Panc1 (cell line): ENCODE measurements around the gene TMEM154. TPM values are rescaled to one million over a fixed set of nuclear protein-coding genes. Genes with fewer than 3 reads are reported as not detected.

Experiments
- ATAC-seq: fragments of 200-7000 bp; cut with Tn5 transposase; 2 replicates; pipeline ENCODE4 v1.9.1; 2020; ENCODE audit warnings: mild to moderate bottlenecking, moderate library complexity
- BruUV-seq: library from RNA; stranded (reverse); fragments of 400-500 nt; replicated peaks from 2 replicates; lab custom pipeline; 2021; lab: Mats Ljungman, UMichigan
- CTCF ChIA-PET: fragments of 300-600 bp; sonication (Branson Sonifier 250); formaldehyde crosslinking; loops from one replicate; lab custom pipeline; 2022; ENCODE audit warnings: antibody characterized with exemption; lab: Charles Lee
- POLR2A ChIA-PET: fragments of 300-600 bp; sonication (Branson Sonifier 250); formaldehyde crosslinking; loops from one replicate; lab custom pipeline; 2022; ENCODE audit warnings: antibody characterized with exemption; lab: Charles Lee
- DNase-seq: peaks from one replicate; pipeline ENCODE4 v3.0.0-alpha.2; 2010; ENCODE audit warnings: low read depth, low spot score
- H3K27ac ChIP-seq: 2 replicates; pipeline ENCODE4 v1.5.1; 2011; ENCODE audit warnings: mild to moderate bottlenecking, low read length, inconsistent platforms
- H3K27me3 ChIP-seq: fragments of 200-500 bp; sonication (Bioruptor generic); 2 replicates; pipeline ENCODE4 v1.6.0; 2014; ENCODE audit warnings: low read length, inconsistent platforms; ENCODE audit not compliant: control insufficient read depth, insufficient read depth
- H3K36me3 ChIP-seq: fragments of 200-500 bp; sonication (Bioruptor generic); 2 replicates; pipeline ENCODE4 v1.5.1; 2014; ENCODE audit warnings: inconsistent platforms, mild to moderate bottlenecking, low read length, moderate library complexity; ENCODE audit not compliant: control insufficient read depth, insufficient read depth
- H3K4me1 ChIP-seq: 2 replicates; pipeline ENCODE4 v1.5.1; 2011; ENCODE audit warnings: inconsistent platforms, mild to moderate bottlenecking, low read length, moderate library complexity; ENCODE audit not compliant: control insufficient read depth, insufficient read depth
- H3K4me3 ChIP-seq, 2 experiments: 2 replicates each; pipeline ENCODE4 v1.5.1; 2011 to 2012; ENCODE audit warnings: low read depth in 2 of 2, low read length in 2 of 2, mild to moderate bottlenecking in 2 of 2, inconsistent platforms in 1 of 2, moderate library complexity in 1 of 2
- H3K9me3 ChIP-seq: fragments of 200-500 bp; sonication (Bioruptor generic); 2 replicates; pipeline ENCODE4 v1.5.1; 2014; ENCODE audit warnings: low read depth, mild to moderate bottlenecking, inconsistent platforms, low read length, moderate library complexity; ENCODE audit not compliant: control insufficient read depth, insufficient read depth
- CTCF ChIP-seq: fragments of 450-650 bp; IDR thresholded peaks from 2 replicates; pipeline ENCODE4 v1.5.1; 2017; ENCODE audit warnings: mild to moderate bottlenecking
- POLR2AphosphoS5 ChIP-seq: IDR thresholded peaks from 2 replicates; pipeline ENCODE4 v1.6.1; 2012; ENCODE audit warnings: mild to moderate bottlenecking, low read depth, low read length, moderate library complexity
- SIN3A ChIP-seq: IDR thresholded peaks from 2 replicates; pipeline ENCODE4 v1.6.1; 2012; ENCODE audit warnings: low read depth, mild to moderate bottlenecking, low read length, moderate library complexity, borderline replicate concordance; ENCODE audit not compliant: insufficient read depth
- TCF7L2 ChIP-seq: IDR thresholded peaks from 2 replicates; pipeline ENCODE4 v1.6.1; 2011; ENCODE audit warnings: mild to moderate bottlenecking, low read depth, low read length, inconsistent platforms
- in situ Hi-C: cut with HindIII; loops from 2 replicates; pipeline ENCODE4 v1.10.0; 2016; ENCODE audit warnings: low sequenced_read_pairs, low pct_unique_long_range_greater_than_20kb
- intact Hi-C: fragments of 100-400 bp; cut with micrococcal nuclease; formaldehyde crosslinking; loops from one replicate; pipeline ENCODE4 v1.10.0; 2022; ENCODE audit not compliant: unreplicated experiment
- total RNA-seq: library from RNA; stranded (reverse); gene quantifications from one replicate; pipeline ENCODE4 v1.2.1, GENCODE V29; 2021; ENCODE audit not compliant: unreplicated experiment
- TF ChIP-seq, protein P1 (sequence below), 2 experiments: IDR thresholded peaks; 2 replicates each; pipeline ENCODE4 v1.6.1; 2011 to 2012; ENCODE audit warnings: low read depth in 2 of 2, control low read depth in 1 of 2, low read length in 1 of 2, mild to moderate bottlenecking in 1 of 2, moderate library complexity in 1 of 2; ENCODE audit not compliant: insufficient read depth in 1 of 2

TMEM154 gene
- total RNA-seq, 1 experiment from 2014 or later = 0.15 TPM

DNA sequence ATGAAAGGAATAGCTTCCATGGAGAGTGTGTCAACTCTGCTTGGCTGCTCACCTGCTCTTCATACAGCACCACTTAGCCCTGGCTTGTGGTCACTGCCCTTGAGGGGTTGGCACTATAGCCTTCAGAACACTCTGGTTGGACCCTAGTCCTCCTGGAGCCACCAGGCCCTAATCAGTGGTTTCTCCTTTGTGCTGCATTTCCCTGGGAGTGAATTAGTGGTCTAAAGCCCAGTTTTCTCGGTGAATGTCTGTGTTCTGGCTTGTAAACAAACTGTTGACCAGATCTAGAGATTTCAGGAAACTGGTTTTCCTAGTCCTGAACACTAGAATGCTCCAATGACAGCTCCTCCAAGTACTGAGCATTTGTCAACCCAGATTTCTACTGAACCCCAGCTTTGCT lies 28.6 kb upstream of the TMEM154 start:
- ChIA-PET POLR2A (interaction anchor here (0.6 kb wide), 1 partner anchor 217 kb away, joined by 3 read pairs; no protein-coding TSS in a partner anchor), CTCF (no interaction called here)
- intact Hi-C loops = no loop called here
- DNase-seq (no peak), ATAC-seq (no peak)
- no peaks in the 10 kb centered on the region for H3K27me3 ChIP-seq
- in situ Hi-C loops = no loop called here
- TF ChIP-seq, protein P1, sequence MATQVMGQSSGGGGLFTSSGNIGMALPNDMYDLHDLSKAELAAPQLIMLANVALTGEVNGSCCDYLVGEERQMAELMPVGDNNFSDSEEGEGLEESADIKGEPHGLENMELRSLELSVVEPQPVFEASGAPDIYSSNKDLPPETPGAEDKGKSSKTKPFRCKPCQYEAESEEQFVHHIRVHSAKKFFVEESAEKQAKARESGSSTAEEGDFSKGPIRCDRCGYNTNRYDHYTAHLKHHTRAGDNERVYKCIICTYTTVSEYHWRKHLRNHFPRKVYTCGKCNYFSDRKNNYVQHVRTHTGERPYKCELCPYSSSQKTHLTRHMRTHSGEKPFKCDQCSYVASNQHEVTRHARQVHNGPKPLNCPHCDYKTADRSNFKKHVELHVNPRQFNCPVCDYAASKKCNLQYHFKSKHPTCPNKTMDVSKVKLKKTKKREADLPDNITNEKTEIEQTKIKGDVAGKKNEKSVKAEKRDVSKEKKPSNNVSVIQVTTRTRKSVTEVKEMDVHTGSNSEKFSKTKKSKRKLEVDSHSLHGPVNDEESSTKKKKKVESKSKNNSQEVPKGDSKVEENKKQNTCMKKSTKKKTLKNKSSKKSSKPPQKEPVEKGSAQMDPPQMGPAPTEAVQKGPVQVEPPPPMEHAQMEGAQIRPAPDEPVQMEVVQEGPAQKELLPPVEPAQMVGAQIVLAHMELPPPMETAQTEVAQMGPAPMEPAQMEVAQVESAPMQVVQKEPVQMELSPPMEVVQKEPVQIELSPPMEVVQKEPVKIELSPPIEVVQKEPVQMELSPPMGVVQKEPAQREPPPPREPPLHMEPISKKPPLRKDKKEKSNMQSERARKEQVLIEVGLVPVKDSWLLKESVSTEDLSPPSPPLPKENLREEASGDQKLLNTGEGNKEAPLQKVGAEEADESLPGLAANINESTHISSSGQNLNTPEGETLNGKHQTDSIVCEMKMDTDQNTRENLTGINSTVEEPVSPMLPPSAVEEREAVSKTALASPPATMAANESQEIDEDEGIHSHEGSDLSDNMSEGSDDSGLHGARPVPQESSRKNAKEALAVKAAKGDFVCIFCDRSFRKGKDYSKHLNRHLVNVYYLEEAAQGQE (IDR thresholded peaks at IDR 0.05; ENCODE audit: insufficient read depth in 1 of 2, low read depth in 2 of 2, low read length in 1 of 2) = no peak
- no peak for TF ChIP-seq TCF7L2
- no peak for TF ChIP-seq POLR2AphosphoS5
- no peak for TF ChIP-seq CTCF
- TF ChIP-seq SIN3A = no peak
- H3K27ac ChIP-seq = no peak overlapping the region
- no peaks in the 10 kb centered on the region for H3K9me3 ChIP-seq
- no peak overlapping the region for H3K4me3 ChIP-seq
- no peaks in the 10 kb centered on the region for H3K4me1 ChIP-seq
- no peaks in the 10 kb centered on the region for H3K36me3 ChIP-seq
- no TSS peak for BruUV-seq

- POLR2A ChIA-PET = no interaction called here
- intact Hi-C loops = no loop called here
These were observed 27.8 kb upstream of the TMEM154 start for GRCh38 chr4:152707632-152708031.

More at GRCh38 chr4:152707632-152708031, 27.8 kb upstream of the TMEM154 start:
- H3K4me3 ChIP-seq = no peak overlapping the region
- no peaks in the 10 kb centered on the region for H3K4me1 ChIP-seq
- ATAC-seq (no peak), DNase-seq (no peak)
- CTCF ChIA-PET = no interaction called here
- in situ Hi-C loops = no loop called here
- H3K36me3 ChIP-seq = no peaks in the 10 kb centered on the region
- H3K27ac ChIP-seq = no peak overlapping the region
- no peaks in the 10 kb centered on the region for H3K9me3 ChIP-seq
- TF ChIP-seq CTCF = no peak
- TF ChIP-seq, protein P1 (IDR thresholded peaks at IDR 0.05; ENCODE audit: insufficient read depth in 1 of 2, low read depth in 2 of 2, low read length in 1 of 2) = no peak
- no peak for TF ChIP-seq POLR2AphosphoS5
- TF ChIP-seq TCF7L2 = no peak
- no peak for TF ChIP-seq SIN3A
- no TSS peak for BruUV-seq
- H3K27me3 ChIP-seq = no peaks in the 10 kb centered on the region
